WERI-Rb-1 (cell line): ENCODE data around the gene PBXIP1.

Experiments
- DNase-seq: peaks from one replicate; pipeline ENCODE4 v3.0.0-alpha.2; 2020
- H3K27ac ChIP-seq: fragments of 250-450 bp; sonication (Bioruptor Pico); 2 replicates; pipeline ENCODE4 v1.5.1; 2020; ENCODE audit warnings: mild to moderate bottlenecking, moderate library complexity
- H3K27me3 ChIP-seq: fragments of 250-450 bp; sonication (Bioruptor Pico); 2 replicates; pipeline ENCODE4 v1.5.1; 2021; ENCODE audit warnings: mild to moderate bottlenecking, low read depth, moderate library complexity; ENCODE audit not compliant: insufficient read depth, severe bottlenecking
- H3K36me3 ChIP-seq: fragments of 250-450 bp; sonication (Bioruptor Pico); 2 replicates; pipeline ENCODE4 v1.5.1; 2020; ENCODE audit warnings: mild to moderate bottlenecking, moderate library complexity
- H3K4me3 ChIP-seq: 2 replicates; pipeline ENCODE4 v1.5.1; 2011; ENCODE audit warnings: low read depth, mild to moderate bottlenecking, control low read depth, low read length
- H3K9me3 ChIP-seq: fragments of 250-450 bp; sonication (Bioruptor Pico); 2 replicates; pipeline ENCODE4 v1.5.1; 2021; ENCODE audit warnings: mild to moderate bottlenecking, moderate library complexity; ENCODE audit not compliant: severe bottlenecking
- CTCF ChIP-seq: IDR thresholded peaks from 2 replicates; pipeline ENCODE4 v1.5.1; 2011; ENCODE audit warnings: low read depth, mild to moderate bottlenecking, control low read depth, inconsistent platforms, low read length

The PBXIP1 gene

GRCh38 chr1:155002464-155003226, 46.7 kb upstream of the PBXIP1 start, which contains the start of gene ZBTB7B:
TSS of gene ZBTB7B (plus strand) at chr1:155002802. CDS start at chr1:155014661, 11,859 bp downstream.
- no peak for DNase-seq
- Histone ChIP-seq H3K27me3 (no peaks in the 10 kb centered on the region), H3K36me3 (peaks cover 17% of the 10 kb centered on the region), H3K4me3 (peak within 1 kb of the TSS; percentile 73), H3K9me3 (no peaks in the 10 kb centered on the region), H3K27ac (peak within 1 kb of the TSS; percentile 99)
- no peak for TF ChIP-seq CTCF

- peak; percentile 100 for DNase-seq
- H3K4me3 ChIP-seq, result peak overlapping the region; percentile 64
- peak; percentile 86 for TF ChIP-seq CTCF
- H3K36me3 ChIP-seq, result peaks cover 11% of the 10 kb centered on the region
- H3K27me3 ChIP-seq, result no peaks in the 10 kb centered on the region
- H3K9me3 ChIP-seq, result no peaks in the 10 kb centered on the region
- H3K27ac ChIP-seq, result peak overlapping the region; percentile 99
These were observed 46.0 kb upstream of the PBXIP1 start for GRCh38 chr1:155001675-155002463.

DNA sequence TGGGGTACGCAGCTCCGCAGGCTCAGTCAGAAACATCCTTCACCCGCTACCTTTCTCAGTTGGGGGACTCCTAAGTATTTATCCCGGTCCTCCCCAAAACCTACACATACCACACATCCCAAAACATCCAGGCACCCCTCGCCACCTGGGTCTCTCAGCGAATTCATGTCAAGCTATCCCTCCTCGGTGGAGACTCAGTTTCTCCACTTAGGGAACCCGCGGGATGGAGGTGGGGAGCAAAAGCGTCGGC, 45.5 kb upstream of the PBXIP1 start:
- TF ChIP-seq CTCF, result no peak
- Histone ChIP-seq H3K9me3 (no peaks in the 10 kb centered on the region), H3K36me3 (peaks cover 8% of the 10 kb centered on the region), H3K4me3 (peak overlapping the region; percentile 64), H3K27me3 (no peaks in the 10 kb centered on the region), H3K27ac (peak overlapping the region; percentile 99)
- DNase-seq, result no peak

DNA sequence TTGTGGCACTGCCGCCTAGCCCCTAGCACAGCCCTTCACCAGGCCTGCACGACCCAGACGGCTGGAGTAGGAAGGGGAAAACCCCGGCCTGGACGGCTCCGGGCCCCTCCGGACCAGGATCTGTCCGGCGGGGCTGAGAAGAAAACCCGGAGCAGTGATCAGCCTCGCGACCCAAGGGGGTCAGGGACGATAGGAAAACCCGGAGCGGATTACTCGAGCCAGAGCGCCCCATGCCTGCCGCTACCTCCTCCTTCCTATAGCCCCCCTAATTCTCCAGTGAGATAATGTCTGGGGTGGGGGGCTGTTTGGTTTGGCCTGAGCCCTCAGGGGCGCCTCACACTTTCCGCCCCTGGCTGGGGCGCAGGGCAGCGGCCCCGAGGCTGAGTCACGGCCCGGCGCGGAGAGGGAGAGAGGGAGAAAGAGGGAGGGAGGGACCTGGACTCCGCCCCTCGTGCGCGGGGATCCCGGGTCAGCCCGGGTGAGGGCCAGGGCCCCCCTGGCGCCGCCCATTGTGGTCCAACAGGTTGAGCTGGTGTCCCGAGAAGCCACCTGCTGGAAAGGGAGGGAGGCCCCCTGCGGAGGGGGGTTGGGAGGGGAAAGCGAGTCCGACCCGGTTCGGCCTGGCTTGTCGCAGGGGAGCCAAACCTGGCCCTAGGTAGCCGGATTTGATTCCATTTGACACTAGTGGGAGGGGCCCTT, 45.0 kb upstream of the PBXIP1 start:
- peak overlapping the region; percentile 99 for H3K27ac ChIP-seq
- peak; percentile 100 for DNase-seq
- peak; percentile 41; the same call in 1 of the 2 replicates for TF ChIP-seq CTCF

GRCh38 chr1:155000411-155000725, 44.5 kb upstream of the PBXIP1 start:
- H3K27ac ChIP-seq, result peak overlapping the region; percentile 99
- peaks cover 4% of the 10 kb centered on the region; the same call in 1 of the 2 replicates for H3K36me3 ChIP-seq

More for the DNA sequence above, 45.0 kb upstream of the PBXIP1 start:
- Histone ChIP-seq H3K36me3 (peaks cover 4% of the 10 kb centered on the region), H3K9me3 (no peaks in the 10 kb centered on the region), H3K27me3 (no peaks in the 10 kb centered on the region), H3K4me3 (peak overlapping the region; percentile 64)

More at GRCh38 chr1:155000411-155000725, 44.5 kb upstream of the PBXIP1 start:
- TF ChIP-seq CTCF, result no peak
- Histone ChIP-seq H3K4me3 (peak overlapping the region; percentile 64), H3K9me3 (no peaks in the 10 kb centered on the region), H3K27me3 (no peaks in the 10 kb centered on the region)
- DNase-seq, result no peak
